Lower lobe of right lung (tissue), 2 donors: ENCODE data around the gene KLK14. TPM values are rescaled to one million over a fixed set of nuclear protein-coding genes. Genes with fewer than 3 reads are reported as not detected.

Source experiments
- ATAC-seq, 2 donors: fragments of 200-7000 bp; cut with Tn5 transposase; one replicate each; pipeline ENCODE4 v1.9.1; 2020 to 2022; ENCODE audit warnings: mild to moderate bottlenecking in 2 of 2, moderate library complexity in 2 of 2
- DNase-seq: peaks from one replicate; pipeline ENCODE4 v3.0.0-alpha.2; 2020
- H3K27ac ChIP-seq: fragments of 200-600 bp; one replicate; pipeline ENCODE4 v1.8.0; 2022
- H3K27me3 ChIP-seq: fragments of 200-600 bp; one replicate; pipeline ENCODE4 v1.8.0; 2022; ENCODE audit warnings: low read depth
- H3K36me3 ChIP-seq: fragments of 200-600 bp; one replicate; pipeline ENCODE4 v1.8.0; 2022; ENCODE audit warnings: mild to moderate bottlenecking
- H3K4me1 ChIP-seq: fragments of 200-600 bp; one replicate; pipeline ENCODE4 v1.8.0; 2022
- H3K4me3 ChIP-seq: fragments of 200-600 bp; one replicate; pipeline ENCODE4 v1.8.0; 2022; ENCODE audit warnings: mild to moderate bottlenecking
- H3K9me3 ChIP-seq: fragments of 200-600 bp; one replicate; pipeline ENCODE4 v1.8.0; 2022
- intact Hi-C: fragments of 100-400 bp; cut with DNase I; formaldehyde crosslinking; loops from one replicate; pipeline ENCODE4 v1.11.0; 2022
- total RNA-seq: library from RNA; stranded (reverse); fragmentation: NEBNext Ultra II Directional; extraction: Animal tissue kit (Norgen Biotek cat#: 25700); gene quantifications from one replicate; pipeline ENCODE4 v1.2.1, GENCODE V29; 2021
- TF ChIP-seq, protein P1 (sequence below): fragments of 200-600 bp; IDR thresholded peaks from one replicate; pipeline ENCODE4 v1.8.0; 2022; ENCODE audit warnings: antibody characterized with exemption, mild to moderate bottlenecking
- donor health status: DM: no; HTN: yes; CAD: no; lungs with severe emphysema.

KLK14 gene
- total RNA-seq, 1 donor from 2014 or later, result 0.89 TPM

DNA sequence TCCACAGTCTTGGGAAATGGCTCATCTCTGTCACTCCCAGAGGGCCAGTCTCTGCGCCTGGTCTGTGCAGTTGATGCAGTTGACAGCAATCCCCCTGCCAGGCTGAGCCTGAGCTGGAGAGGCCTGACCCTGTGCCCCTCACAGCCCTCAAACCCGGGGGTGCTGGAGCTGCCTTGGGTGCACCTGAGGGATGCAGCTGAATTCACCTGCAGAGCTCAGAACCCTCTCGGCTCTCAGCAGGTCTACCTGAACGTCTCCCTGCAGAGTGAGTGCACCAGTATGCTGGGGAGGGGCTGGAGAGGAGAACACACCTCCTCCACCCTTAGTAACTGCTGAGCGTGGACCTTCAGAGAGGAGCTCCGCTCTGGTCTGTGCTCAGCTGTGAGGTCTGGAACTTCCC, 44.3 kb upstream of the KLK14 start:
- Histone ChIP-seq H3K27me3 (no peaks in the 10 kb centered on the region), H3K4me1 (peaks cover 42% of the 10 kb centered on the region), H3K36me3 (no peaks in the 10 kb centered on the region), H3K27ac (peak overlapping the region; percentile 41), H3K9me3 (no peaks in the 10 kb centered on the region), H3K4me3 (peak overlapping the region; percentile 43)
- intact Hi-C loops, result no loop called here
- TF ChIP-seq, protein P1, sequence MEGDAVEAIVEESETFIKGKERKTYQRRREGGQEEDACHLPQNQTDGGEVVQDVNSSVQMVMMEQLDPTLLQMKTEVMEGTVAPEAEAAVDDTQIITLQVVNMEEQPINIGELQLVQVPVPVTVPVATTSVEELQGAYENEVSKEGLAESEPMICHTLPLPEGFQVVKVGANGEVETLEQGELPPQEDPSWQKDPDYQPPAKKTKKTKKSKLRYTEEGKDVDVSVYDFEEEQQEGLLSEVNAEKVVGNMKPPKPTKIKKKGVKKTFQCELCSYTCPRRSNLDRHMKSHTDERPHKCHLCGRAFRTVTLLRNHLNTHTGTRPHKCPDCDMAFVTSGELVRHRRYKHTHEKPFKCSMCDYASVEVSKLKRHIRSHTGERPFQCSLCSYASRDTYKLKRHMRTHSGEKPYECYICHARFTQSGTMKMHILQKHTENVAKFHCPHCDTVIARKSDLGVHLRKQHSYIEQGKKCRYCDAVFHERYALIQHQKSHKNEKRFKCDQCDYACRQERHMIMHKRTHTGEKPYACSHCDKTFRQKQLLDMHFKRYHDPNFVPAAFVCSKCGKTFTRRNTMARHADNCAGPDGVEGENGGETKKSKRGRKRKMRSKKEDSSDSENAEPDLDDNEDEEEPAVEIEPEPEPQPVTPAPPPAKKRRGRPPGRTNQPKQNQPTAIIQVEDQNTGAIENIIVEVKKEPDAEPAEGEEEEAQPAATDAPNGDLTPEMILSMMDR, result no peak
- no peak for ATAC-seq
- no peak for DNase-seq

DNA sequence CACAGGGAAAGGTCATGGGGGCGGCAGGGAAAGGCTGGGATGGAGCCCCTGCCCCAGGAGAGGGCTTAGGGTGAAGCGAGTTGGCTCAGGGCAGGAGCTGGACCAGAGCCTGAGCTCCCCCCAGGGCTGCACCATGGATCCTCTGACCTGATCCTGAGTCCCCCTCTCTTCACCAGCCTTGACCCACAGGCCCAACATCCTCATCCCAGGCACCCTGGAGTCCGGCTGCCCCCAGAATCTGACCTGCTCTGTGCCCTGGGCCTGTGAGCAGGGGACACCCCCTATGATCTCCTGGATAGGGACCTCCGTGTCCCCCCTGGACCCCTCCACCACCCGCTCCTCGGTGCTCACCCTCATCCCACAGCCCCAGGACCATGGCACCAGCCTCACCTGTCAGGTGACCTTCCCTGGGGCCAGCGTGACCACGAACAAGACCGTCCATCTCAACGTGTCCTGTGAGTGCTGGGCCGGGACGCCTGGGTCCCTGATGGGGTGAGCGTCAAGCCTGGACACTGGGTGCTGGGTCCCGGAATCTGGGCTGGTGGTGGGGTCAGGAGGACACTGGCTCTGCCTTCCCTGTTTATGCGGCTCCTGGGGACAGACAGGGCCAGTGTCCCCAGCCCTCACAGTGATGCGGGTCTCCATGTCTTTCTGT, 42.9 kb upstream of the KLK14 start:
- Histone ChIP-seq H3K4me1 (peaks cover 30% of the 10 kb centered on the region), H3K36me3 (no peaks in the 10 kb centered on the region), H3K27ac (peak overlapping the region; percentile 80), H3K9me3 (no peaks in the 10 kb centered on the region), H3K27me3 (no peaks in the 10 kb centered on the region), H3K4me3 (peak overlapping the region; percentile 43)
- TF ChIP-seq, protein P1, result no peak
- ATAC-seq (no peak), DNase-seq (no peak)
- intact Hi-C loops, result no loop called here

DNA sequence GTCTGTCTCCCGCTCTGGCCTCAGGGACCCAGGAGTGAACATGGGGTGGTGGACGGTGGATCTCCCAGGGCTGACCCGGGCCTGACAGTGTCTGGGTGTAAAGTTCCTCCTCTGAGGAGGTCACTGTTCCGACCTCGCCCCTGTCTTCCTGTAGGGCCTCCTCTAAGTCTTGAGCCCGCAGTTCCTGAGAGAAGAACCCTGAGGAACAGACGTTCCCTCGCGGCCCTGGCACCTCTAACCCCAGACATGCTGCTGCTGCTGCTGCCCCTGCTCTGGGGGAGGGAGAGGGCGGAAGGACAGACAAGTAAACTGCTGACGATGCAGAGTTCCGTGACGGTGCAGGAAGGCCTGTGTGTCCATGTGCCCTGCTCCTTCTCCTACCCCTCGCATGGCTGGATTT, 42.0 kb upstream of the KLK14 start, which contains the start of gene SIGLEC9:
TSS of gene SIGLEC9 (plus strand) at position 178 of the 400 bp plus-strand sequence. CDS start at position 247, 69 bp downstream.
- DNase-seq, result peak; percentile 79

DNA sequence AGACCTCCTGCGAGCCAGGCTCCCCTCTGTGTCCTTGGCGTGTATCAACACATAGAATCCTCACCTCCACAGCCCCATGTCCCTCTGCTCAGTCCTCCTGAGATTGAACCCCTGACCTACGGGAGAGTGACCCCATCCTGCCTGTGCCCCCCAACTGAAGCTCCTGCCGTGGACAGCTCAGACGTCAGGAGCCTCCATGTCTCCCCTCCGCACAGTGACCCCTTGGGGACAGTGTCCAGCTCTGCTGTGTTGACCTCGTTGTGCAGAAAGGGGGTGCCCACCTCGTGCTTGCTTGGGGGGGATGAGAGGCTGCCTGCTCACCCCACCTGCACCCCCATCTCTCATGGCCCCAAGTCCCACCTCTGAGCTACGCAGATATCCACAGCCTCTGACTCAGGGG, 41.5 kb upstream of the KLK14 start:
- ATAC-seq (no peak), DNase-seq (no peak)
- TF ChIP-seq, protein P1, result no peak
- peak overlapping the region; percentile 43 for H3K4me3 ChIP-seq
- no peaks in the 10 kb centered on the region for H3K9me3 ChIP-seq
- no peaks in the 10 kb centered on the region for H3K27me3 ChIP-seq
- no peaks in the 10 kb centered on the region for H3K36me3 ChIP-seq
- peaks cover 34% of the 10 kb centered on the region for H3K4me1 ChIP-seq
- H3K27ac ChIP-seq, result peak overlapping the region; percentile 80
- intact Hi-C loops, result no loop called here

More for the DNA sequence above, 42.0 kb upstream of the KLK14 start, which contains the start of gene SIGLEC9:
- Histone ChIP-seq H3K27me3 (no peaks in the 10 kb centered on the region), H3K9me3 (no peaks in the 10 kb centered on the region), H3K36me3 (no peaks in the 10 kb centered on the region), H3K4me1 (peaks cover 30% of the 10 kb centered on the region), H3K27ac (peak within 1 kb of the TSS; percentile 80), H3K4me3 (peak within 1 kb of the TSS; percentile 43)
- TF ChIP-seq, protein P1, result no peak
- intact Hi-C loops, result no loop called here
- peak; percentile 37 to 61 for ATAC-seq

DNA sequence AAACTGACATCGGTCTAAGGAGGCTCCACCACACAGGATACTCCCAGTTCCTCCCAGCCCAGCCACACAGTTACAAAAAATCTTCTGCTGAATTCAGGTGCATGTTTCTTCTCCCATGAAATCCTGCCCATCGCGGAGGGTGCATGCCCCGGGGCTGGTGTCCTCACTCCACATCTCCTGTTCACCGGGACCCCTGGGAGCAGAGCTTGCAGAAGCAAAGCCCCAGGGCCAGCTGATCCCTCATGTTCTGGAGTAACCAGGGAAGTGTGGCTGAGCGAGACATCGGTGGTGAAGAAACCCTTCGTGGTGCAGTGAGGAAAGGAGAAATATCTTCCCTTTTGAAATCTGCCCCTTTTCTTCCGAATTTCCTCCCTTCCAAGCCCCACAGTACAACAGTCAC, 41.1 kb upstream of the KLK14 start:
- Histone ChIP-seq H3K9me3 (no peaks in the 10 kb centered on the region), H3K36me3 (no peaks in the 10 kb centered on the region), H3K4me3 (peak overlapping the region; percentile 26), H3K27me3 (no peaks in the 10 kb centered on the region), H3K4me1 (peaks cover 31% of the 10 kb centered on the region), H3K27ac (peak overlapping the region; percentile 80)
- intact Hi-C loops, result no loop called here
- TF ChIP-seq, protein P1, result no peak
- no peak for DNase-seq
- peak in 1 of 2 donors; percentile 28 for ATAC-seq
